Liver (tissue), 9 donors: ENCODE data around the gene TOMM70. TPM values are rescaled to one million over a fixed set of nuclear protein-coding genes. Genes with fewer than 3 reads are reported as not detected.

Experiments
- DNase-seq: peaks from one replicate; pipeline ENCODE4 v3.0.0-alpha.2; 2017; ENCODE audit warnings: low spot score
- H3K27ac ChIP-seq, 2 donors: one replicate each; pipeline ENCODE4 v1.7.0; 2013; ENCODE audit warnings: inconsistent platforms in 2 of 2, low read length in 2 of 2, control low read depth in 1 of 2, low read depth in 1 of 2, mild to moderate bottlenecking in 1 of 2
- H3K27me3 ChIP-seq, 4 donors: one replicate each; pipeline versions ENCODE4 v1.6.1 to v1.7.0; 2013; ENCODE audit warnings: low read length in 3 of 4, inconsistent platforms in 1 of 4, mild to moderate bottlenecking in 1 of 4, moderate library complexity in 1 of 4; ENCODE audit not compliant: control insufficient read depth in 4 of 4, insufficient read depth in 4 of 4
- H3K36me3 ChIP-seq, 4 donors: one replicate each; pipeline versions ENCODE4 v1.6.1 to v1.7.0; 2013; ENCODE audit warnings: low read length in 3 of 4, mild to moderate bottlenecking in 3 of 4, low read depth in 1 of 4, moderate library complexity in 1 of 4; ENCODE audit not compliant: control insufficient read depth in 4 of 4, insufficient read depth in 3 of 4
- H3K4me1 ChIP-seq, 4 donors: one replicate each; pipeline versions ENCODE4 v1.6.1 to v1.7.0; 2013; ENCODE audit warnings: low read length in 3 of 4, mild to moderate bottlenecking in 3 of 4, moderate library complexity in 1 of 4; ENCODE audit not compliant: control insufficient read depth in 4 of 4, insufficient read depth in 4 of 4
- H3K4me3 ChIP-seq, 3 donors: one replicate each; pipeline versions ENCODE4 v1.6.1 to v1.7.0; 2013; ENCODE audit warnings: low read length in 3 of 3, control low read depth in 1 of 3, low read depth in 1 of 3, mild to moderate bottlenecking in 1 of 3
- H3K9ac ChIP-seq, 2 donors: one replicate each; pipeline ENCODE4 v1.7.0; 2013; ENCODE audit warnings: low read length in 2 of 2, mild to moderate bottlenecking in 2 of 2, moderate library complexity in 2 of 2, control low read depth in 1 of 2, low read depth in 1 of 2
- H3K9me3 ChIP-seq, 4 donors: one replicate each; pipeline versions ENCODE4 v1.6.1 to v1.7.0; 2013; ENCODE audit warnings: low read length in 3 of 4; ENCODE audit not compliant: control insufficient read depth in 4 of 4
- ATF3 ChIP-seq: IDR thresholded peaks from 2 replicates; pipeline ENCODE4 v1.6.1; 2016; ENCODE audit warnings: antibody characterized with exemption
- EGR1 ChIP-seq, 2 donors: IDR thresholded peaks; 2 replicates each; pipeline ENCODE4 v1.6.1; 2016 to 2018; ENCODE audit warnings: antibody characterized with exemption in 2 of 2, low read depth in 2 of 2
- FOXA1 ChIP-seq: IDR thresholded peaks from 2 replicates; pipeline ENCODE4 v1.6.1; 2016; ENCODE audit warnings: antibody characterized with exemption
- FOXA2 ChIP-seq: IDR thresholded peaks from 2 replicates; pipeline ENCODE4 v1.6.1; 2016; ENCODE audit warnings: antibody characterized with exemption
- GABPA ChIP-seq, 2 donors: IDR thresholded peaks in 1 of 2; conservative IDR thresholded peaks in 1 of 2; 2 replicates each; pipeline ENCODE4 v1.6.1; 2016; ENCODE audit warnings: antibody characterized with exemption in 2 of 2, mild to moderate bottlenecking in 1 of 2, moderate library complexity in 1 of 2
- HNF4A ChIP-seq, 2 donors: conservative IDR thresholded peaks; 2 replicates each; pipeline ENCODE4 v1.6.1; 2016; ENCODE audit warnings: antibody characterized with exemption in 2 of 2, mild to moderate bottlenecking in 2 of 2
- HNF4G ChIP-seq: IDR thresholded peaks from 2 replicates; pipeline ENCODE4 v1.6.1; 2016; ENCODE audit warnings: antibody characterized with exemption
- JUND ChIP-seq, 2 donors: IDR thresholded peaks; 2 replicates each; pipeline ENCODE4 v1.6.1; 2016; ENCODE audit warnings: antibody characterized with exemption in 2 of 2
- MAX ChIP-seq: IDR thresholded peaks from 2 replicates; pipeline ENCODE4 v1.6.1; 2016; ENCODE audit warnings: antibody characterized with exemption
- NR2F2 ChIP-seq: IDR thresholded peaks from 2 replicates; pipeline ENCODE4 v1.6.1; 2016; ENCODE audit warnings: antibody characterized with exemption
- RAD21 ChIP-seq, 2 donors: IDR thresholded peaks; 2 replicates each; pipeline ENCODE4 v1.6.1; 2016; ENCODE audit warnings: antibody characterized with exemption in 2 of 2, mild to moderate bottlenecking in 2 of 2
- REST ChIP-seq: IDR thresholded peaks from 2 replicates; pipeline ENCODE4 v1.6.1; 2016; ENCODE audit warnings: antibody characterized with exemption, mild to moderate bottlenecking
- RXRA ChIP-seq, 2 donors: IDR thresholded peaks; 2 replicates each; pipeline ENCODE4 v1.6.1; 2017 to 2018; ENCODE audit warnings: antibody characterized with exemption in 2 of 2, mild to moderate bottlenecking in 1 of 2
- SP1 ChIP-seq: IDR thresholded peaks from 2 replicates; pipeline ENCODE4 v1.6.1; 2018; ENCODE audit warnings: antibody characterized with exemption, mild to moderate bottlenecking
- TAF1 ChIP-seq: conservative IDR thresholded peaks from 2 replicates; pipeline ENCODE4 v1.6.1; 2016; ENCODE audit warnings: antibody characterized with exemption, mild to moderate bottlenecking
- YY1 ChIP-seq: IDR thresholded peaks from 2 replicates; pipeline ENCODE4 v1.6.1; 2016; ENCODE audit warnings: antibody characterized with exemption, mild to moderate bottlenecking
- WGBS: extraction: QIAGEN DNeasy Blood & Tissue Kit; methylation state at CpG from one replicate; pipeline ENCODE4 v1.1.7; 2013; 5-methylcytosine and 5-hydroxymethylcytosine counted together
- polyA plus RNA-seq, 2 donors: library from polyadenylated mRNA; stranded (reverse) in 1 of 2; unstranded in 1 of 2; fragments of 200-250 nt in 1 of 2; fragments of >200 nt in 1 of 2; fragmentation: Nextera tagmentation in 1 of 2; extraction: Ambion mirVana in 1 of 2; gene quantifications; one replicate each; pipeline versions ENCODE4 v1.2.1 to v1.2.3, GENCODE V29; 2013 to 2015
- total RNA-seq, 2 donors: library from RNA; depleted of rRNA; stranded (reverse); fragments of >200 nt; gene quantifications; one replicate each; pipeline ENCODE4 v1.2.3, GENCODE V29; 2014
- TF ChIP-seq, protein P1 (sequence below): IDR thresholded peaks from 2 replicates; pipeline ENCODE4 v1.6.1; 2016; ENCODE audit warnings: antibody characterized with exemption
- TF ChIP-seq, protein P2 (sequence below): fragments of 150-350 bp; IDR thresholded peaks from 2 replicates; pipeline ENCODE4 v1.5.1; 2017; ENCODE audit warnings: improper control_type of control experiment, low read depth, low read length; ENCODE audit not compliant: missing input control
- donor health status: healthy.
- donor health status: healthy.
- donor health status: healthy.
- donor health status: healthy.
- donor health status: healthy.

Gene TOMM70
- total and polyA plus RNA-seq, 4 donors: 16.7 to 55.8 (median 32.6) TPM

DNA sequence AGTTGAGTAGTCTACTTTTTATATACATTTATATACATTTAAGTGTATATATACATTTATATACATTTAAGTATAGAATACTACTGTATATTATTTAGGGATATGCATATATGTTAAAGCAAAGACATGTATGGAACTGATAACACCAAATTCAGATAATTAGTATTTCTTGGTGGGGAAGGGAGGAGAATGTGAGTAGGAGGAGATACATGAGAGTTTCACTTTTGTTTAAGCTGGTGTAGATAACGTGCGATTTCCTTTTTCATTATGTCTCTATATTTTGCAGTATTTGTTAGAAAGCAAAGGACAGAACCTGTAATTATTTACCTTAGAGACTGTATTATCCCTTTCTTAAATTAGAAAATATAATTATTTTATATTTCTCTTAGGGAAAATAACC is 83.0 kb downstream of the TOMM70 start:
- Histone ChIP-seq H3K36me3 (peaks cover 3 to 15% (median 7%) of the 10 kb centered on the region in 4 donors), H3K27me3 (no peaks in the 10 kb centered on the region), H3K9ac (peak overlapping the region in 1 of 2 donors; percentile 26), H3K4me1 (peaks cover 2 to 15% (median 10%) of the 10 kb centered on the region in 4 donors), H3K9me3 (no peaks in the 10 kb centered on the region), H3K4me3 (no peak overlapping the region), H3K27ac (peak overlapping the region; percentile 54 to 60)
- DNase-seq: no peak
- TF ChIP-seq FOXA2 (no peak), FOXA1 (no peak), ATF3 (no peak), RXRA (IDR thresholded peaks at IDR 0.05) (no peak), HNF4A (conservative IDR thresholded peaks at IDR 0.05) (no peak), REST (no peak), GABPA (IDR thresholded peaks at IDR 0.05 in 1 of 2, conservative IDR thresholded peaks at IDR 0.05 in 1 of 2) (no peak), TAF1 (no peak), HNF4G (no peak), YY1 (no peak), MAX (no peak), RAD21 (IDR thresholded peaks at IDR 0.05) (no peak)
- WGBS: 16% methylated on average over 2 of the region's 2 CpGs

DNA sequence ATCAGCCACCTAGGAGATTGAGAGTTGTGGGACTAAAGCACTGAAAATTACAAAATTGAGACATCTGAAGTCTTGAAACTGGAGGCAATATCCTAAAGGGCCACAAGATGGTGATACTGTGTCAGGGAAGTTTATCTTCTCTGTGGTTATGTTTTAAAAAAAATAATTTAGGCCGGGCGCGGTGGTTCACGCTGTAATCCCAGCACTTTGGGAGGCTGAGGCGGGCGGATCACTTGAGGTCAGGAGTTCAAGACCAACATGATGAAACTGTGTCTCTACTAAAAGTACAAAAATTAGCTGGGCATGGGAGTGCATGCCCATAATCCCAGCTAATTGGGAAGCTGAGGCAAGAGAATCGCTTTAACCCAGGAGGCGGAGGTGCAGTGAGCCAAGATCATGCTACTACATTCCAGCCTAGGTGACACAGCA is 84.2 kb downstream of the TOMM70 start:
- WGBS: 14% methylated on average over 8 of the region's 8 CpGs
- peak; percentile 43 for DNase-seq
- H3K36me3 ChIP-seq: peaks cover 2 to 15% (median 8%) of the 10 kb centered on the region in 4 donors

More for the DNA sequence above, 84.2 kb downstream of the TOMM70 start:
- Histone ChIP-seq H3K9ac (no peak overlapping the region), H3K27me3 (no peaks in the 10 kb centered on the region), H3K4me3 (no peak overlapping the region), H3K4me1 (peaks cover 2 to 15% (median 10%) of the 10 kb centered on the region in 4 donors), H3K9me3 (no peaks in the 10 kb centered on the region), H3K27ac (peak overlapping the region; percentile 57 to 62)
- TF ChIP-seq MAX (no peak), HNF4G (no peak), EGR1 (IDR thresholded peaks at IDR 0.05; ENCODE audit: low read depth in 2 of 2) (no peak), FOXA1 (no peak), JUND (IDR thresholded peaks at IDR 0.05) (peak in 1 of 2 donors; percentile 12), YY1 (no peak), FOXA2 (no peak), NR2F2 (peak; percentile 65), RXRA (IDR thresholded peaks at IDR 0.05) (peak; percentile 72 to 87), HNF4A (conservative IDR thresholded peaks at IDR 0.05) (peak; percentile 49 to 51), REST (no peak), RAD21 (IDR thresholded peaks at IDR 0.05) (peak; percentile 96), SP1 (peak; percentile 21), GABPA (IDR thresholded peaks at IDR 0.05 in 1 of 2, conservative IDR thresholded peaks at IDR 0.05 in 1 of 2) (no peak), TAF1 (no peak), ATF3 (peak; percentile 61)
- TF ChIP-seq, protein P1, sequence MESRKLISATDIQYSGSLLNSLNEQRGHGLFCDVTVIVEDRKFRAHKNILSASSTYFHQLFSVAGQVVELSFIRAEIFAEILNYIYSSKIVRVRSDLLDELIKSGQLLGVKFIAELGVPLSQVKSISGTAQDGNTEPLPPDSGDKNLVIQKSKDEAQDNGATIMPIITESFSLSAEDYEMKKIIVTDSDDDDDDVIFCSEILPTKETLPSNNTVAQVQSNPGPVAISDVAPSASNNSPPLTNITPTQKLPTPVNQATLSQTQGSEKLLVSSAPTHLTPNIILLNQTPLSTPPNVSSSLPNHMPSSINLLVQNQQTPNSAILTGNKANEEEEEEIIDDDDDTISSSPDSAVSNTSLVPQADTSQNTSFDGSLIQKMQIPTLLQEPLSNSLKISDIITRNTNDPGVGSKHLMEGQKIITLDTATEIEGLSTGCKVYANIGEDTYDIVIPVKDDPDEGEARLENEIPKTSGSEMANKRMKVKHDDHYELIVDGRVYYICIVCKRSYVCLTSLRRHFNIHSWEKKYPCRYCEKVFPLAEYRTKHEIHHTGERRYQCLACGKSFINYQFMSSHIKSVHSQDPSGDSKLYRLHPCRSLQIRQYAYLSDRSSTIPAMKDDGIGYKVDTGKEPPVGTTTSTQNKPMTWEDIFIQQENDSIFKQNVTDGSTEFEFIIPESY: no peak
- TF ChIP-seq, protein P2, sequence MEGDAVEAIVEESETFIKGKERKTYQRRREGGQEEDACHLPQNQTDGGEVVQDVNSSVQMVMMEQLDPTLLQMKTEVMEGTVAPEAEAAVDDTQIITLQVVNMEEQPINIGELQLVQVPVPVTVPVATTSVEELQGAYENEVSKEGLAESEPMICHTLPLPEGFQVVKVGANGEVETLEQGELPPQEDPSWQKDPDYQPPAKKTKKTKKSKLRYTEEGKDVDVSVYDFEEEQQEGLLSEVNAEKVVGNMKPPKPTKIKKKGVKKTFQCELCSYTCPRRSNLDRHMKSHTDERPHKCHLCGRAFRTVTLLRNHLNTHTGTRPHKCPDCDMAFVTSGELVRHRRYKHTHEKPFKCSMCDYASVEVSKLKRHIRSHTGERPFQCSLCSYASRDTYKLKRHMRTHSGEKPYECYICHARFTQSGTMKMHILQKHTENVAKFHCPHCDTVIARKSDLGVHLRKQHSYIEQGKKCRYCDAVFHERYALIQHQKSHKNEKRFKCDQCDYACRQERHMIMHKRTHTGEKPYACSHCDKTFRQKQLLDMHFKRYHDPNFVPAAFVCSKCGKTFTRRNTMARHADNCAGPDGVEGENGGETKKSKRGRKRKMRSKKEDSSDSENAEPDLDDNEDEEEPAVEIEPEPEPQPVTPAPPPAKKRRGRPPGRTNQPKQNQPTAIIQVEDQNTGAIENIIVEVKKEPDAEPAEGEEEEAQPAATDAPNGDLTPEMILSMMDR: peak; percentile 82
